GM18909 (cell line): Measurements from ENCODE around the gene KIR2DL4.
"Not testable (repeated sequence)": the region's sequence is repeated elsewhere in the genome, so short reads cannot be mapped to it uniquely, and the experiment has no call there.

ENCODE experiments used
- ATAC-seq: cut with Tn5 transposase; IDR thresholded peaks from one replicate; pipeline ENCODE4 v1.9.1; 2021; ENCODE audit warnings: mild to moderate bottlenecking; ENCODE audit not compliant: unreplicated experiment, poor library complexity

Gene KIR2DL4

GRCh38 chr19:54803410-54803809 is at the start of gene KIR2DL4:
TSS of gene KIR2DL4 (plus strand) at chr19:54803610. CDS start at chr19:54803652, 42 bp downstream.
- ATAC-seq, result no peak

GRCh38 chr19:54756204-54757110 is 47.0 kb upstream of the KIR2DL4 start:
- ATAC-seq, result not testable (repeated sequence)

- not testable (repeated sequence) for ATAC-seq
These were observed 44.8 kb upstream of the KIR2DL4 start for GRCh38 chr19:54758577-54758976.

- ATAC-seq, result not testable (repeated sequence)
These were observed 39.2 kb upstream of the KIR2DL4 start for GRCh38 chr19:54764219-54764618.

- ATAC-seq, result not testable (repeated sequence)
These were observed 36.9 kb upstream of the KIR2DL4 start for GRCh38 chr19:54766464-54766863.

- not testable (repeated sequence) for ATAC-seq
These were observed 33.8 kb upstream of the KIR2DL4 start, which contains the start of gene KIR2DL1 for GRCh38 chr19:54769646-54770045. TSS of gene KIR2DL1 (plus strand) at chr19:54769793. CDS start at chr19:54769851, 58 bp downstream.

GRCh38 chr19:54770511-54770910 is 32.9 kb upstream of the KIR2DL4 start:
- not testable (repeated sequence) for ATAC-seq

GRCh38 chr19:54771018-54771960 is 32.1 kb upstream of the KIR2DL4 start:
- ATAC-seq, result not testable (repeated sequence)

- not testable (repeated sequence) for ATAC-seq
These were observed 30.7 kb upstream of the KIR2DL4 start for GRCh38 chr19:54772666-54773065.

GRCh38 chr19:54775095-54775815 is 28.2 kb upstream of the KIR2DL4 start:
- ATAC-seq, result not testable (repeated sequence)

- ATAC-seq, result not testable (repeated sequence)
These were observed 27.6 kb upstream of the KIR2DL4 start for GRCh38 chr19:54775830-54776229.

GRCh38 chr19:54777851-54778250 is 25.6 kb upstream of the KIR2DL4 start:
- not testable (repeated sequence) for ATAC-seq

GRCh38 chr19:54778896-54779295 is 24.5 kb upstream of the KIR2DL4 start:
- not testable (repeated sequence) for ATAC-seq

- ATAC-seq, result not testable (repeated sequence)
These were observed 20.5 kb upstream of the KIR2DL4 start for GRCh38 chr19:54782916-54783315.

- not testable (repeated sequence) for ATAC-seq
These were observed 17.2 kb upstream of the KIR2DL4 start for GRCh38 chr19:54786091-54786723.

- not testable (repeated sequence) for ATAC-seq
These were observed 15.3 kb upstream of the KIR2DL4 start for GRCh38 chr19:54788154-54788553.

- ATAC-seq, result no peak
These were observed 12.7 kb upstream of the KIR2DL4 start for GRCh38 chr19:54790711-54791110.

GRCh38 chr19:54791476-54791875 is 11.9 kb upstream of the KIR2DL4 start:
- no peak for ATAC-seq

- no peak for ATAC-seq
These were observed 10.6 kb upstream of the KIR2DL4 start for GRCh38 chr19:54792814-54793213.
